Smooth muscle cell (in vitro differentiated cells): ENCODE results near the gene IGF1. TPM values are rescaled to one million over a fixed set of nuclear protein-coding genes. Genes with fewer than 3 reads are reported as not detected.

ENCODE experiments used
- DNase-seq: peaks from one replicate; lab custom pipeline; 2025; ENCODE audit not compliant: unreplicated experiment; lab: John Stamatoyannopoulos, UW
- H2AFZ ChIP-seq: fragments of 200-600 bp; sonication (generic); 2 replicates; pipeline ENCODE4 v1.6.0; 2016; ENCODE audit warnings: antibody characterized with exemption, low read depth, mild to moderate bottlenecking
- H3F3A ChIP-seq: fragments of 200-600 bp; sonication (generic); 2 replicates; pipeline ENCODE4 v1.6.0; 2017; ENCODE audit warnings: antibody characterized with exemption, low read depth
- H3K27ac ChIP-seq: fragments of 200-600 bp; sonication (generic); 2 replicates; pipeline ENCODE4 v1.5.1; 2016; ENCODE audit warnings: low read depth, mild to moderate bottlenecking
- H3K27me3 ChIP-seq: fragments of 200-600 bp; sonication (generic); 2 replicates; pipeline ENCODE4 v1.6.1; 2016; ENCODE audit warnings: low read depth, mild to moderate bottlenecking
- H3K36me3 ChIP-seq: fragments of 200-600 bp; sonication (generic); 2 replicates; pipeline ENCODE4 v1.5.1; 2016; ENCODE audit warnings: low read depth
- H3K4me1 ChIP-seq: fragments of 200-600 bp; sonication (generic); 2 replicates; pipeline ENCODE4 v1.5.1; 2016; ENCODE audit warnings: low read depth
- H3K4me2 ChIP-seq: fragments of 200-600 bp; sonication (generic); 2 replicates; pipeline ENCODE4 v1.6.0; 2016; ENCODE audit warnings: mild to moderate bottlenecking
- H3K4me3 ChIP-seq: fragments of 200-600 bp; sonication (generic); 2 replicates; pipeline ENCODE4 v1.5.1; 2016; ENCODE audit warnings: mild to moderate bottlenecking
- H3K79me2 ChIP-seq: fragments of 200-600 bp; sonication (generic); 2 replicates; pipeline ENCODE4 v1.6.0; 2016; ENCODE audit warnings: low read depth, mild to moderate bottlenecking
- H3K9ac ChIP-seq: fragments of 200-600 bp; sonication (generic); 2 replicates; pipeline ENCODE4 v1.6.0; 2016; ENCODE audit warnings: low read depth
- H3K9me3 ChIP-seq: fragments of 200-600 bp; sonication (generic); replicated peaks from 2 replicates; pipeline ENCODE4 v1.5.1; 2016; ENCODE audit warnings: low read depth
- H4K20me1 ChIP-seq: fragments of 200-600 bp; sonication (generic); 2 replicates; pipeline ENCODE4 v1.6.0; 2016; ENCODE audit warnings: low read depth
- CTCF ChIP-seq: fragments of 200-600 bp; sonication (generic); IDR thresholded peaks from 2 replicates; pipeline ENCODE4 v1.5.1; 2017; ENCODE audit warnings: borderline replicate concordance, mild to moderate bottlenecking, antibody characterized with exemption; ENCODE audit not compliant: insufficient read depth, poor library complexity, severe bottlenecking
- WGBS: methylation state at CpG from one replicate; pipeline ENCODE4 v1.1.7; 2016; ENCODE audit warnings: low lambda C conversion rate; 5-methylcytosine and 5-hydroxymethylcytosine counted together
- polyA plus RNA-seq: library from polyadenylated mRNA; unstranded; fragments of >200 nt; fragmentation: Nextera tagmentation; extraction: Ambion mirVana; gene quantifications from 2 replicates; pipeline ENCODE4 v1.2.1, GENCODE V29; 2016
- total RNA-seq: library from RNA; depleted of rRNA; stranded (reverse); fragments of >200 nt; gene quantifications from 2 replicates; pipeline ENCODE4 v1.2.3, GENCODE V29; 2014

Gene IGF1
- total and polyA plus RNA-seq, 2 experiments from 2014 or later: 1.3 to 8.9 TPM

GRCh38 chr12:102522768-102523167 lies 42.4 kb upstream of the IGF1 start:
- Histone ChIP-seq H3K4me2 (no peak overlapping the region), H4K20me1 (no peaks in the 10 kb centered on the region), H3F3A (no peaks in the 10 kb centered on the region), H2AFZ (no peak overlapping the region), H3K9ac (no peak overlapping the region), H3K9me3 (no peaks in the 10 kb centered on the region), H3K27me3 (no peaks in the 10 kb centered on the region), H3K4me3 (no peak overlapping the region), H3K27ac (no peak overlapping the region), H3K79me2 (no peaks in the 10 kb centered on the region), H3K36me3 (no peaks in the 10 kb centered on the region), H3K4me1 (peaks cover 2% of the 10 kb centered on the region)
- WGBS: 85% methylated on average over 4 of the region's 4 CpGs
- DNase-seq: no peak
- TF ChIP-seq CTCF: no peak

- no peaks in the 10 kb centered on the region for H3K27me3 ChIP-seq
- H3K36me3 ChIP-seq: no peaks in the 10 kb centered on the region
- no peak overlapping the region for H3K4me3 ChIP-seq
- H3K4me2 ChIP-seq: no peak overlapping the region
- no peak for DNase-seq
- no peaks in the 10 kb centered on the region for H3K9me3 ChIP-seq
- no peaks in the 10 kb centered on the region for H3F3A ChIP-seq
- TF ChIP-seq CTCF: no peak
- H3K9ac ChIP-seq: no peak overlapping the region
- no peaks in the 10 kb centered on the region for H3K4me1 ChIP-seq
- WGBS: 96% methylated on average over 1 of the region's 1 CpG
- H4K20me1 ChIP-seq: no peaks in the 10 kb centered on the region
- H3K27ac ChIP-seq: no peak overlapping the region
- H3K79me2 ChIP-seq: no peaks in the 10 kb centered on the region
- H2AFZ ChIP-seq: no peak overlapping the region
These were observed 41.4 kb upstream of the IGF1 start for GRCh38 chr12:102521662-102522277.

- WGBS: 92% methylated on average over 5 of the region's 5 CpGs
These were observed 38.5 kb upstream of the IGF1 start for GRCh38 chr12:102518871-102519270.

More at GRCh38 chr12:102518871-102519270, 38.5 kb upstream of the IGF1 start:
- Histone ChIP-seq H3K9ac (no peak overlapping the region), H3K4me1 (no peaks in the 10 kb centered on the region), H3K4me2 (no peak overlapping the region), H3K4me3 (no peak overlapping the region), H4K20me1 (no peaks in the 10 kb centered on the region), H3K27me3 (no peaks in the 10 kb centered on the region), H3K27ac (no peak overlapping the region), H3F3A (no peaks in the 10 kb centered on the region), H3K9me3 (no peaks in the 10 kb centered on the region), H3K79me2 (no peaks in the 10 kb centered on the region), H3K36me3 (no peaks in the 10 kb centered on the region), H2AFZ (no peak overlapping the region)
- DNase-seq: no peak
- TF ChIP-seq CTCF: no peak
